Sigmoid colon (tissue), 7 donors: ENCODE results near the gene MRNIP. TPM values are rescaled to one million over a fixed set of nuclear protein-coding genes. Genes with fewer than 3 reads are reported as not detected.
"Not testable (repeated sequence)": the region's sequence is repeated elsewhere in the genome, so short reads cannot be mapped to it uniquely, and the experiment has no call there.

Experiments used
- DNase-seq: peaks from one replicate; pipeline ENCODE4 v3.0.0-alpha.2; 2019
- H3K27ac ChIP-seq, 4 donors: fragments of 200-600 bp; sonication (generic); one replicate each; pipeline ENCODE4 v1.5.1; 2016 to 2019; ENCODE audit warnings: mild to moderate bottlenecking in 1 of 4
- H3K27me3 ChIP-seq, 3 donors: fragments of 200-600 bp; sonication (generic); one replicate each; pipeline ENCODE4 v1.5.1; 2019; ENCODE audit warnings: mild to moderate bottlenecking in 1 of 3
- H3K36me3 ChIP-seq, 4 donors: fragments of 200-600 bp; sonication (generic); one replicate each; pipeline ENCODE4 v1.5.1; 2016 to 2019
- H3K4me1 ChIP-seq, 4 donors: fragments of 200-600 bp; sonication (generic); one replicate each; pipeline ENCODE4 v1.5.1; 2017 to 2019
- H3K4me3 ChIP-seq, 4 donors: fragments of 200-600 bp; sonication (generic); one replicate each; pipeline ENCODE4 v1.5.1; 2017 to 2019; ENCODE audit warnings: mild to moderate bottlenecking in 2 of 4, moderate library complexity in 1 of 4
- H3K9me3 ChIP-seq, 4 donors: fragments of 200-600 bp in 3 of 4; sonication (generic) in 3 of 4; one replicate each; pipeline versions ENCODE4 v1.5.1 to v1.6.1; 2013 to 2019
- CTCF ChIP-seq, 4 experiments: fragments of 450-650 bp in 3 of 4; fragments of 200-600 bp in 1 of 4; IDR thresholded peaks; one replicate each; pipeline ENCODE4 v1.5.1; 2016 to 2019; ENCODE audit warnings: antibody characterized with exemption in 4 of 4, mild to moderate bottlenecking in 3 of 4, moderate library complexity in 2 of 4
- EP300 ChIP-seq, 4 donors: sonication (generic); formaldehyde crosslinking; IDR thresholded peaks; one replicate each; pipeline ENCODE4 v1.6.1; 2017; ENCODE audit warnings: antibody characterized with exemption in 4 of 4
- POLR2A ChIP-seq, 2 donors: fragments of 450-650 bp; IDR thresholded peaks; one replicate each; pipeline ENCODE4 v1.6.1; 2016; ENCODE audit warnings: antibody characterized with exemption in 2 of 2, mild to moderate bottlenecking in 2 of 2, moderate library complexity in 2 of 2
- POLR2AphosphoS5 ChIP-seq, 4 donors: sonication (generic); formaldehyde crosslinking; IDR thresholded peaks; one replicate each; pipeline ENCODE4 v1.6.1; 2017; ENCODE audit warnings: antibody characterized with exemption in 4 of 4
- WGBS, 2 donors: extraction: QIAGEN DNeasy Blood & Tissue Kit; methylation state at CpG; one replicate each; pipeline ENCODE4 v1.1.7; 2013; 5-methylcytosine and 5-hydroxymethylcytosine counted together
- intact Hi-C: fragments of 100-400 bp; cut with DNase I; formaldehyde crosslinking; loops from one replicate; pipeline ENCODE4 v1.15.1; 2023
- polyA plus RNA-seq, 3 donors: library from polyadenylated mRNA; stranded (reverse); fragments of 200-250 nt; gene quantifications; one replicate each; pipeline ENCODE4 v1.2.3, GENCODE V29; 2013
- total RNA-seq, 4 donors: library from RNA; depleted of rRNA; stranded (reverse); fragments of >200 nt; gene quantifications; one replicate each; pipeline ENCODE4 v1.1.0, GENCODE V29; 2016
- donor health status: healthy with polysubstance abuse.
- donor health status: Bipolar disorder and iron deficiency.
- donor health status: healthy.

The MRNIP gene
- total and polyA plus RNA-seq, 7 donors, result 8.3 to 59.8 (median 30.7) TPM

- Histone ChIP-seq H3K9me3 (no peaks in the 10 kb centered on the region), H3K27me3 (no peaks in the 10 kb centered on the region), H3K4me3 (peak overlapping the region in 2 of 4 donors; percentile 18 to 62), H3K27ac (peak overlapping the region; percentile 46 to 61 (median 53)), H3K36me3 (peaks cover 17 to 22% (median 20%) of the 10 kb centered on the region in 4 donors), H3K4me1 (peaks cover 0 to 40% (median 33%) of the 10 kb centered on the region in 4 donors)
- peak; percentile 63 for DNase-seq
- WGBS, 2 donors, result 71 to 76% methylated on average over 3 of the region's 3 CpGs
- intact Hi-C loops, result no loop called here
- TF ChIP-seq POLR2A (IDR thresholded peaks at IDR 0.05), result no peak
- TF ChIP-seq POLR2AphosphoS5 (IDR thresholded peaks at IDR 0.05), result no peak
- no peak for TF ChIP-seq EP300 (IDR thresholded peaks at IDR 0.05)
- TF ChIP-seq CTCF (IDR thresholded peaks at IDR 0.05), result no peak
Observed at GRCh38 chr5:179794171-179794570, 64.4 kb downstream of the MRNIP start.

- H3K4me3 ChIP-seq, result peak within 1 kb of the TSS in 2 of 4 donors; percentile 18 to 62
- intact Hi-C loops, result loop anchor here (2.0 kb wide), 1 partner anchor 31 kb away; no protein-coding TSS in a partner anchor
- H3K27ac ChIP-seq, result peak within 1 kb of the TSS; percentile 46 to 61 (median 53)
- peak; percentile 90 for DNase-seq
- 37 to 71% methylated on average over 19 of the region's 19 CpGs for WGBS, 2 donors
- peaks cover 0 to 40% (median 33%) of the 10 kb centered on the region in 4 donors for H3K4me1 ChIP-seq
- no peaks in the 10 kb centered on the region for H3K27me3 ChIP-seq
- TF ChIP-seq POLR2AphosphoS5 (IDR thresholded peaks at IDR 0.05), result peak in 2 of 4 donors; percentile 18 to 33
- TF ChIP-seq EP300 (IDR thresholded peaks at IDR 0.05), result no peak
- no peaks in the 10 kb centered on the region for H3K9me3 ChIP-seq
- peaks cover 11 to 17% (median 14%) of the 10 kb centered on the region in 4 donors for H3K36me3 ChIP-seq
Observed at GRCh38 chr5:179793468-179794139, 65.0 kb downstream of the MRNIP start, which contains the start of gene LTC4S. TSS of gene LTC4S (plus strand) at chr5:179793986. CDS start at chr5:179794081, 95 bp downstream.

GRCh38 chr5:179792612-179793467 is 65.8 kb downstream of the MRNIP start:
- Histone ChIP-seq H3K36me3 (peaks cover 4 to 9% (median 6%) of the 10 kb centered on the region in 4 donors), H3K4me1 (peaks cover 0 to 40% (median 33%) of the 10 kb centered on the region in 4 donors), H3K27ac (peak overlapping the region; percentile 46 to 61 (median 53)), H3K27me3 (no peaks in the 10 kb centered on the region), H3K9me3 (no peaks in the 10 kb centered on the region), H3K4me3 (no peak overlapping the region)
- peak; percentile 71 for DNase-seq
- TF ChIP-seq POLR2A (IDR thresholded peaks at IDR 0.05) (no peak), EP300 (IDR thresholded peaks at IDR 0.05) (no peak), POLR2AphosphoS5 (IDR thresholded peaks at IDR 0.05) (no peak), CTCF (IDR thresholded peaks at IDR 0.05) (no peak)
- intact Hi-C loops, result loop anchor here (2.0 kb wide), 1 partner anchor 30 kb away; no protein-coding TSS in a partner anchor
- WGBS, 2 donors, result 71 to 87% methylated on average over 24 of the region's 24 CpGs

GRCh38 chr5:179791881-179792611 is 66.6 kb downstream of the MRNIP start:
- peak; percentile 73 for DNase-seq
- intact Hi-C loops, result loop anchor here (2.0 kb wide), 1 partner anchor 29 kb away; no protein-coding TSS in a partner anchor
- peaks cover 0 to 40% (median 33%) of the 10 kb centered on the region in 4 donors for H3K4me1 ChIP-seq

GRCh38 chr5:179789278-179789677 is 69.3 kb downstream of the MRNIP start:
- H3K4me3 ChIP-seq, DNase-seq, intact Hi-C loops, H3K27ac ChIP-seq, H3K9me3 ChIP-seq, H3K36me3 ChIP-seq, H3K27me3 ChIP-seq: not testable (repeated sequence)
- 95% methylated on average over 9 of the region's 9 CpGs for WGBS, 2 donors
- H3K4me1 ChIP-seq, result peaks cover 0 to 13% (median 11%) of the 10 kb centered on the region in 4 donors

More at GRCh38 chr5:179791881-179792611, 66.6 kb downstream of the MRNIP start:
- WGBS, 2 donors, result 64 to 79% methylated on average over 15 of the region's 15 CpGs
- Histone ChIP-seq H3K4me3 (no peak overlapping the region), H3K27me3 (no peaks in the 10 kb centered on the region), H3K9me3 (no peaks in the 10 kb centered on the region), H3K36me3 (peaks cover 0 to under 1% (median 0%) of the 10 kb centered on the region in 4 donors), H3K27ac (peak overlapping the region in 3 of 4 donors; percentile 51 to 61 (median 55))
- TF ChIP-seq POLR2AphosphoS5 (IDR thresholded peaks at IDR 0.05) (peak in 1 of 4 donors; percentile 16), CTCF (IDR thresholded peaks at IDR 0.05) (no peak)
